SU-DHL-6 (cell line): ENCODE measurements around the gene ABCD1.
"Not testable (repeated sequence)": the region's sequence is repeated elsewhere in the genome, so short reads cannot be mapped to it uniquely, and the experiment has no call there.

ENCODE experiments used
- H2AFZ ChIP-seq: fragments of 200-600 bp; sonication (generic); 2 replicates; pipeline ENCODE4 v1.6.1; 2014; ENCODE audit warnings: low read depth, mild to moderate bottlenecking, moderate library complexity, mixed read lengths, antibody characterized with exemption, low read length; ENCODE audit not compliant: severe bottlenecking
- H3F3A ChIP-seq: fragments of 200-600 bp; shearing (Covaris generic); 2 replicates; pipeline ENCODE4 v1.6.0; 2016; ENCODE audit warnings: antibody characterized with exemption, mild to moderate bottlenecking; ENCODE audit not compliant: insufficient read depth
- H3K27ac ChIP-seq: fragments of 200-600 bp; sonication (generic); 2 replicates; pipeline ENCODE4 v1.5.1; 2016; ENCODE audit warnings: low read depth, mild to moderate bottlenecking, low read length, moderate library complexity, mixed read lengths
- H3K27me3 ChIP-seq: fragments of 200-600 bp; sonication (generic), shearing (Covaris generic); 2 replicates; pipeline ENCODE4 v1.6.0; 2014; ENCODE audit warnings: mild to moderate bottlenecking, low read length
- H3K36me3 ChIP-seq: fragments of 200-600 bp; sonication (generic); 2 replicates; pipeline ENCODE4 v1.6.1; 2014; ENCODE audit warnings: mild to moderate bottlenecking, low read length, mixed read lengths
- H3K4me2 ChIP-seq: fragments of 300-600, 200-600 bp; shearing (Covaris generic), sonication (generic); 2 replicates; pipeline ENCODE4 v1.6.0; 2014; ENCODE audit warnings: low read length, low read depth, mild to moderate bottlenecking; ENCODE audit not compliant: poor library complexity, severe bottlenecking
- H3K4me3 ChIP-seq: fragments of 200-600 bp; sonication (generic); 2 replicates; pipeline ENCODE4 v1.5.1; 2014; ENCODE audit warnings: antibody characterized with exemption, low read length, mild to moderate bottlenecking, mixed read lengths; ENCODE audit not compliant: insufficient read depth, poor library complexity, severe bottlenecking
- H3K79me2 ChIP-seq: fragments of 200-600 bp; sonication (generic); 2 replicates; pipeline ENCODE4 v1.6.1; 2014; ENCODE audit warnings: mild to moderate bottlenecking, low read length, moderate library complexity; ENCODE audit not compliant: insufficient read depth
- H3K9ac ChIP-seq: fragments of 200-600 bp; sonication (generic); 2 replicates; pipeline ENCODE4 v1.7.0; 2014; ENCODE audit warnings: mild to moderate bottlenecking, low read length
- H3K9me2 ChIP-seq: fragments of 200-600 bp; sonication (generic); replicated peaks from 2 replicates; pipeline ENCODE4 v1.6.1; 2014; ENCODE audit warnings: low read length; ENCODE audit not compliant: insufficient read depth
- H3K9me3 ChIP-seq: fragments of 200-600 bp; sonication (generic); 2 replicates; pipeline ENCODE4 v1.6.1; 2014; ENCODE audit warnings: low read length, mixed read lengths; ENCODE audit not compliant: insufficient read depth
- H4K20me1 ChIP-seq: fragments of 200-600 bp; sonication (generic); 2 replicates; pipeline ENCODE4 v1.6.1; 2014; ENCODE audit warnings: low read depth, mild to moderate bottlenecking, antibody characterized with exemption, low read length, moderate library complexity, mixed read lengths
- CTCF ChIP-seq: fragments of 200-600 bp; sonication (generic); IDR thresholded peaks from one replicate; pipeline ENCODE4 v1.5.1; 2017; ENCODE audit warnings: antibody characterized with exemption, mild to moderate bottlenecking, low read length, moderate library complexity; ENCODE audit not compliant: insufficient read depth, poor library complexity, severe bottlenecking
- EZH2phosphoT487 ChIP-seq: fragments of 200-600 bp; sonication (generic), shearing (Covaris generic); conservative IDR thresholded peaks from 2 replicates; pipeline ENCODE4 v1.6.1; 2018; ENCODE audit warnings: mild to moderate bottlenecking, antibody characterized with exemption, low read length, moderate library complexity, mixed read lengths

ABCD1 gene

GRCh38 chrX:153728951-153729631, 4.4 kb downstream of the ABCD1 start:
- H3K36me3 ChIP-seq, result no peaks in the 10 kb centered on the region
- no peak overlapping the region for H3K9ac ChIP-seq
- H3K9me3 ChIP-seq, result no peaks in the 10 kb centered on the region
- no peaks in the 10 kb centered on the region for H3K9me2 ChIP-seq
- no peak overlapping the region for H3K4me3 ChIP-seq
- no peak overlapping the region for H3K27ac ChIP-seq
- TF ChIP-seq CTCF (no peak), EZH2phosphoT487 (no peak)
- H4K20me1 ChIP-seq, result no peaks in the 10 kb centered on the region
- no peaks in the 10 kb centered on the region for H3K79me2 ChIP-seq
- H2AFZ ChIP-seq, result no peak overlapping the region
- no peaks in the 10 kb centered on the region for H3F3A ChIP-seq
- H3K4me2 ChIP-seq, result no peak overlapping the region
- H3K27me3 ChIP-seq, result no peaks in the 10 kb centered on the region

GRCh38 chrX:153730115-153730514, 5.5 kb downstream of the ABCD1 start:
- H3K79me2 ChIP-seq, H2AFZ ChIP-seq, H3K9ac ChIP-seq, H3K9me3 ChIP-seq, H3K27ac ChIP-seq, H3K4me3 ChIP-seq, H3K4me2 ChIP-seq, H4K20me1 ChIP-seq, H3K27me3 ChIP-seq, H3K36me3 ChIP-seq, H3F3A ChIP-seq, H3K9me2 ChIP-seq: not testable (repeated sequence)

GRCh38 chrX:153731117-153731844, 6.6 kb downstream of the ABCD1 start:
- no peak overlapping the region for H3K9ac ChIP-seq
- no peaks in the 10 kb centered on the region for H3K27me3 ChIP-seq
- H3K4me2 ChIP-seq, result no peak overlapping the region
- no peak overlapping the region for H3K27ac ChIP-seq
- no peaks in the 10 kb centered on the region for H3K36me3 ChIP-seq
- no peak overlapping the region for H2AFZ ChIP-seq
- TF ChIP-seq CTCF (no peak), EZH2phosphoT487 (no peak)
- H3K9me3 ChIP-seq, result no peaks in the 10 kb centered on the region
- H3K79me2 ChIP-seq, result no peaks in the 10 kb centered on the region
- H3F3A ChIP-seq, result no peaks in the 10 kb centered on the region
- no peaks in the 10 kb centered on the region for H3K9me2 ChIP-seq
- no peak overlapping the region for H3K4me3 ChIP-seq
- no peaks in the 10 kb centered on the region for H4K20me1 ChIP-seq

- Histone ChIP-seq H3K79me2 (no peaks in the 10 kb centered on the region), H3K9ac (no peak overlapping the region), H3K9me2 (no peaks in the 10 kb centered on the region), H3F3A (no peaks in the 10 kb centered on the region), H3K27ac (no peak overlapping the region), H4K20me1 (no peaks in the 10 kb centered on the region), H3K4me2 (no peak overlapping the region), H3K4me3 (no peak overlapping the region), H2AFZ (no peak overlapping the region), H3K36me3 (no peaks in the 10 kb centered on the region), H3K27me3 (no peaks in the 10 kb centered on the region), H3K9me3 (no peaks in the 10 kb centered on the region)
- TF ChIP-seq CTCF (no peak), EZH2phosphoT487 (no peak)
These were observed 7.2 kb downstream of the ABCD1 start for GRCh38 chrX:153731845-153732215.
